GM21390 (cell line): ENCODE measurements around the gene POT1.

Source experiments
- ATAC-seq: cut with Tn5 transposase; IDR thresholded peaks from one replicate; pipeline ENCODE4 v1.9.1; 2021; ENCODE audit not compliant: unreplicated experiment

Gene POT1

DNA sequence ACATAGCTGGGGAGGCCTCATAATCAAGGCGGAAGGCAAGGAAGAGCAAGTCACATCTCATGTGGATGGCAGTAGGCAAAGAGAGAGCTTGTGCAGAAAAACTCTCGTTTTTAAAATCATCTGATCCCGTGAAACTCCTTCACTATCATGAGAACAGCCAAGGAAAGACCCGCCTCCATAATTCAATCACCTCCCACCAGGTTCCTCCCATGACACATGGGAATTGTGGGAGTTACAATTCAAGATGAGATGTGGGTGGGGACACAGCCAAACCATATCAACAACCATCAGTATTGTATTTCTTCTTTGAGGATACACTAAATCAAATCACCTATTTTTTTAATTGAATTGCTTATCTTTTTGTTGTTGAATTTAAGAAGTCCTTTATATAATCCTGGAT, 16.7 kb downstream of the POT1 start:
- ATAC-seq: no peak

DNA sequence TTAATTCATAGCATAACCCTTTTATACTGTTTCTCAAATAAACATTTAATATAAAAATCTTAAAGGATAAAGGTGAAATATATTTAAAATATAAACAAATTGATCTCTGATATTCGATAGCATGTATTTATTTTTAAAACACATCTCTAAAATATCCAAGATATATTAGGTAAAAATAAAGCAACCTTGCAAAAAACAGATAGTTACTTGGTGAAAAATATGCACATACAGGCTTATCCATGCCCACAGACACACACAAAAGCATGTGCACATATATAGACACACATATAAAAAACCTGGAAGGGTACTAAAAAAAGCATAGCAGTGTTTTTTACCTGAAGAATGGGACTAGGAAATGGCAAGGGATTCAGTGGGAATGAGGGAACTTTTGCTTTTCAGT, 19.8 kb downstream of the POT1 start:
- no peak for ATAC-seq

DNA sequence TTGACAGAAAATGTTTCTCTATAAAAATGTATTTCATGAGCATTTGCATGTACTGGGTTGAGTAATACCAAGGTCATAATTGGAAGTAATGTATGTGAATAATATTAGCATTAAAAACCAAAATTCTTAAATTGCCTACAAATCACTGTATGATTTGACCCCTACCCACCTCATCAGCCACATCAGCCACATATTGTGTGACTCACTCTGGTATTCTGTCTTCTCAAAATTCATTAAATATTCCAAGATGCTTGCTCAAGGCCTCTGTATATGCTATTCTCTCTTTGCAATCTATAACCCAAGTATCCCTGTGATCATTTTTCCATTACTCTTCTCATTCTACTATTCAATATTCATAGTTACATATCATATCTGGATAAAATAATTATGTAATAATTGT, 21.4 kb downstream of the POT1 start:
- no peak for ATAC-seq

DNA sequence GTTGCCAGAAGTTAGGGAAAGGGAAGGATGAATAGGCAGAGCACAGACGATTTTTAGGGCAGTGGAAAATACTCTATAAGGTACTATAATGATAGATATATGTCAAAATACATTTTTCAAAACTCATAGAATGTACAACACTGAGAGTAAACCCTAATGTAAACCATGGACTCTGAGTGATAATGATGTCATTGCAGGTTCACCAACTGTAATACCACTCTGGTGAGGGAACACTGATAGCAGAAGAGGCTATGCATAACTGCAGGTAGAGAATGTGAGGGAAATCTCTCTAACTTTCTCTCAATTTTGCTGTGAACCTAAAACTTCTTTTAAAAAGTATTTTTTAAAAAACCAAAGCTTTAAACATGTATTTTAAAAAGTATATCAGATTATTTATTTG, 22.1 kb downstream of the POT1 start:
- ATAC-seq: no peak

DNA sequence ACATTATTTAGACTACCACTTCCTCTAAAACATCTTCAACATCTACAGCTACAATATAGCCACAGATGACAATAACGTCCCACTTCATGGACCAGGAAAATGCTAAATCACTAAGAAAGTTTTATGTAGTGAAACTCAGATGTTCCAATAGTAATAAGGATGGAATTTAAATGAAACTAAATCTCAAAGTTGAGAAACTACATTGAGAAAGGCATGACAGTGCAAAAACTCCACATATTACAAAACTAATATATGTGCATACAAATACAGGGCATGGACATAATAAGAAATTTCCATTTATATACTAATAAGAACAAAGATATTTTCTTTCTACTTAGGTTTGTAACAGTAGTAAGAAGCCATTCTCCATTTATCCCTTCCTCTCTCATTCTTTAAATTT, 31.1 kb downstream of the POT1 start:
- ATAC-seq: no peak

DNA sequence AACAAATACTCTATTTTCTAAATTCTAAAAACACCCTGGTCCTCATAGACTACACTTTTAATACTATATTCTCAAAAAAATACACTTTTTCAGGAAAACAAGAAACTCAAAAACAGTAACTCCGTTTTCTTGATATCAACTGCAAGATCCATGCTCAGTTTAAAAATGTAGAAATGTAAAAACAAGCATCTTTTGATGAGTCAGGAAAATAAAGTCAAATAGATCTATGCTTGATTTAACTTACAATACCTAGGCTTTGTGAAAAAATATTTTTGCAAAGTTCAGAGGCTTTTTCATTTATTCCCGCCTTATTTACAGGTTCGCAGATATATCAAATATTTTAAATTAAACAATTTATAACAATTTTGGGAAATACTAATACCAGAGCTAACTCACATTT, 33.6 kb downstream of the POT1 start:
- ATAC-seq: no peak

DNA sequence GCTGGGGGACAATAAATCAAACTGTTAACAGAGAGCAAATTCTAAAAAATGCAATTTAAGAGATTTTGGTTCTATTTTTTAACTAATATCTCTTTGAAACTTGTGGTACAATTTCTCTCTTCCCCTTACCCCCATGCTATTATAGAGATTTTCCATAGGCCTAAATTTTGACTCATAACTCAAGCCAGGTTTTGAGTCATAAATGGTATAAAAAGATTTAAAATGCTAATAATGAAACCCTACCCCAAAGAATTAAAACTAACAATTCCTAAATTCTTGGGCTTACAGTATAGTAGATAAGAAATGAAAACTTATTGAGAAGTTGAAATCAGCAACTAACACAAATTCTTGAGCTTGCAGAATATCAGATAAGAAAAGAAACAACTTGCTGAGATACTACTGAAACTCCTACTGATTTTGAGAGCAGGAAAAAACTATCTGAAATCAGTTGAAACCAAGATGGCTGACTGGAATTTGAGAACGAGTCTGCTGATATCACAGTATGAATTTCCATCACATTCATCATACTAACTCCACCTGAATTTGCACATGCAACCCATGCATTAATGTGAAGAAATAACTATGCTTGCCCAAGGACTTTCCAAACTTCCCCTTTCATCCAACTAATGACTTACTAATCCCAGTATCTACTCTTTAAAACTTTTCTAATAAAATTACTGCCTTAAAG, 36.3 kb downstream of the POT1 start:
- peak; percentile 82 for ATAC-seq

DNA sequence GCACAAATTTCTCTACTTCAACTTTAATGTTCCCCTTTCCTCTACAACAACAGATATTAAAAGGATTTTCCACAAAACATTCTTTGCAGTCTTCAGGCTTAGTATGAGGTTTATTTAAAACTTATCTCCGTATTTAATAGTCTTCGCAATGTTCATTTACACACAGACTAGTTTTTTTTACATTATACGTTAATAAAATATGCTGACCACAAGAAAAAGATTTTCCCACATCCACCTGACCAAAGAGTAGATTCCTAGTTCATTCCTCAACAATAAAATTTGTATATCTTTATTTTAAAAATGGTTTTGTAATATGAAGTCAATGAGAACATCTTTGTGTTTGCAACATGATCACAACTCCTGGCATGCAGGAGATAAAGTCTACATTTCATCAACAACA, 42.4 kb downstream of the POT1 start:
- no peak for ATAC-seq

DNA sequence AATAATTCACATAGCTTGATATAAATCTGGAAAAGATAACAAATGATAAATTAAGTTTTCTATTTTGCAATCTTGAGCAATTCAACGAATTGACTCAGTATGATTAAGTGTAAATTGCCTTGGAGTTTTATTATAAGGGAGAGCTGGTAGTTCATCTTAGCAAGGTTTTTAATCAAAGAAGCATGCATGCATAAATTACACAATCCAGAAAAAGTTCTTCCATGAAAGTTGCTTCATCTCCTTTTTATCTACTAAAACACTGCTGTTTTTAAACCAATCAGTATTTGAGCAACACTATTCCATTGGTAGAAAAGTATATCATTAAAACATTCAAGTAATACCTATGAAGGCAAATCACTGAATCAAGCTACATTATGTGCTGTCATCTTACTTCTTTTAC, 47.6 kb downstream of the POT1 start:
- ATAC-seq: no peak

DNA sequence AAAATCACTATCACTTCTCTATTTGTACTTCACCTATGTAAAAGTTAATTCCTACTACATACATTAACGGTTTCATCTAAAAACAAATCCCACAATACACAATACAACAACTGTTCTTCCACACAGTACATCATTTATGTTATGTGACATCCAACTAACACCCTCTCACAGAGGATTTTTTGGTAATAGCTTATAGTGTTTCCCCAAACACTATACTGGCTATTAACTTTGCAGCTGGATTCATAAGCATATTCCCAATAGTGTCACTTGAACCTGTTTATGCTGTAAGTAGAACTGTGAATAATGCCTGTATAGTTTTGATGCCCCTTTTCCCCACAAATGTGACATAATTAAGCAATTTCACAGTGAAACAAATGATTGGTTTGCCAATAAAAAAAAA, 49.9 kb downstream of the POT1 start:
- ATAC-seq: no peak

DNA sequence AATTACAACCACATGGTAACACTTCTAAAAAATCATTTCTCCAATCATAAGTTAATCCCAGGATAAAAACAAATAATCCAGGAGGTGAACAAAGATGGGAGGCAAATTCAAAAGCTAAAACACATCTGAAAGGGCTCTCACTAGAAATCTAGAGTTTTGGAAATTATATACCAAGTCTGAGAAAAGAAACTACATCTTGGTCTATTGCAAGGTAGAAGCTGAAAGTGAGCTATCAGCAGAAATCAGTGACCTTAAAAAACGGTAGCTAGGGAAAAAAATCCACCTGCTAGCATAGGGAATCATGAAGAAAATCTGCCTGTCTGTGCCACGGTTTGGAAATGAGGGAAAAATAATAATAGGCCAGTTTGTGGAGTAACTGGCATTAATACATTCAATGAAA, 50.5 kb downstream of the POT1 start:
- ATAC-seq: no peak

DNA sequence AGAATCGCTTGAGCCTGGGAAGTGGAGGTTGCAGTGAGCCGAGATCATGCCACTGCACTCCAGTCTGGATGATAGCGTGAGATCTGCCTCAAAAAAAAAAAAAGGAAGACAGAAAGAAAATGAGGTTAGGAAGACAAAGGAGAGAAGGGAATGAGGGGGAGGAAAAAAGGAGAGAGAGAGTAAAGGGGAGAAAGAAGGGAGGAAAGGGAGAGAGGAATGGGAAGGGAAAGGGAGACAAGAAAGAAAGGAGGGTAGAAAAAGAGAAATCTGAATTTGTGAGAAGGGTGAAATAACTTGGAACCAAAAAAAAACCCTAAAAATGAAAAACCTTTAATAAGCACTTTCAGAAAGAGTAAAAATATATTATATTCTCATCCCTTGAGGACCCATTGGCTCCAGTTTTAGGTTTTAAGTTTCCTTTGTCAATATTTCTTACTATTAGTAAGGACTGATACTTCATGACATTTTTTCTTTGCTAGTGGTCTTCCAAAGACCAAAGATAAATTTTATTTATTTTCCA, 54.9 kb downstream of the POT1 start:
- no peak for ATAC-seq

DNA sequence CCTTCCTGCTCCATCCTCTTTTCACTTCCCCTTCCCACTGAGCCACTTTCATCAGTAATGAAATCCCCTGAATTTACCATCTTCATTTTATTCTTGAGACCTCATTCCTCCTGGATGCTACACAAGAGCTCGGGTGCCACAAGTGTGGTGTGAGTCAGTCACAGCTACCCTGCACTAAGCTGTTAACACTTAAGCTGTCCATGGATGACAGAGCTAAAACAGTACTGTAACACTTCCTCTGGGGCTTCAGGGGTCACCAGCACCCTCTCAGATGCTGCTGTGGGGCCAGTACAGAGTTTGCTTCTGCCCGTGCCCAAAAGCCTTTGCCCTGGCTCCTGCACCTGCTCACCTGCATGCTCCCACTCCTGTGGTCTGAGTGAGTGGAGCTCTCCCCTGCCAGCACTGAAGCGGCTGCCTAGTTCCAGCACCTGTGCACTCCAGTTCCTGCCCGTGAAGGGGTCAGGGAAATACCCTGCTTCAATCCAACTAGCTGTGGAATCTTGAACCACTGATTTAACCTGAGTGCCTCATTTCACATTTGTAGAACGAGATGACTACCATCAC, 71.9 kb downstream of the POT1 start:
- no peak for ATAC-seq

DNA sequence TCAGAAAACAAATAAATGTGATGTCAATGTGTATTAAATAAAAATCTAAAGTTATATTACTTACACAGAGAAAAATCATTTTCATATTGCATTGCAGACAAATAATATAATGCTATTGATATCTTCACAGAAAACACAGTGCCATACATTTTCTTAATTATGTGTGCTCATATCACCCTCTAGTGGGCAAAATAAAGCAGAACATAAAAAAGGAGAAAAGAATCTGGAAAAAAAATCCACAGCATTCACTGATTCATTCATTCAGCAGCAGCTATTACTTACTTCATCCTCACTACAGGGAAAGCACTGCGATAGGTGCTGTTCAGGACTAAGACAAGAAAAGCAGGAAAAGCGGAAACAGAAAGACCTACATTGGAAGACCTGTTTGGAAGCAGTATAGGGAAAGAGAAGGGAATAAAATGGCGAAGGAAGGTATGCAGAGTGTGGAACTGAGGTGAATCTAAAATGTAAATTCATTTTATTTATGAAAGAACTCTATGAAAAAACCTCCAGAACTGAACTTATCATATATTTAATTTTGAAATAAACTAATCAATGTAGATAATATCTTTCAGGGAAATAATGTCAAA, 73.2 kb downstream of the POT1 start:
- no peak for ATAC-seq

DNA sequence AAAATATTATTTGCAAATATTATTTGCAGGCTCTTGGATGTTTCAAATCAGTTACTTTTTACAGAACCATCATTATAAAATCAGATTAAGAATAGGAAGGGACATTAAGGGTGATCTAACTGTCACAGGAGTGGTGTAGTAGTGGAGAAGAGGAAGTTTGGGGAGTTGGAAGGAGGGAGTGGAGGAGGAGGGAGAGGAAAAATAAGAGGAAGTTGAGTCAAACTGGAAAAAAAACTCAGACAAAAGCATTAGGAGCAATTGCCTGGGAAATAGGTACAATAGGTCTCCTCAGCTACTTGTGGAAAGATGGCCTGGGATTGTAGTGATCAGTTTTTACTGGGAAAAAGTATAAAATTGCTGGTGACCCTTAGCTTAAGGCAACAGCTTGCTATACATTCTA, 86.3 kb downstream of the POT1 start:
- ATAC-seq: no peak

DNA sequence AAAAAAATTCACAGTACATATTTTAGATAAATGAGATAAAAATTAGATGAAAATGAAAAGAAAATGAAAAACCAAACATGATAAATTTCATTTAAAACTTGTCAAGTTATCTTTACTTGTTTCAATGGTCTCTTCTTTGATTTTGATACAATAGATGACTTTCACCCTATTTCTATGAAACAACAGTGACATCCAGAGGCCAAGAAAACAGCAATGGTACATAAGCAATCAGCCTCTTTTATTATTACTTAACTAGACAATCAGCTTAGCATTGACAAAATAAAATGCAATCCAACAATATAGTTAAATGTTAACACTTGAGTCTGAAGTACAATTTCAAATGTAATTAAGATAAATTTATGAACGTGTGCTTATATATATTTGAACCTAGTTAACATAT, 89.2 kb downstream of the POT1 start:
- ATAC-seq: no peak

DNA sequence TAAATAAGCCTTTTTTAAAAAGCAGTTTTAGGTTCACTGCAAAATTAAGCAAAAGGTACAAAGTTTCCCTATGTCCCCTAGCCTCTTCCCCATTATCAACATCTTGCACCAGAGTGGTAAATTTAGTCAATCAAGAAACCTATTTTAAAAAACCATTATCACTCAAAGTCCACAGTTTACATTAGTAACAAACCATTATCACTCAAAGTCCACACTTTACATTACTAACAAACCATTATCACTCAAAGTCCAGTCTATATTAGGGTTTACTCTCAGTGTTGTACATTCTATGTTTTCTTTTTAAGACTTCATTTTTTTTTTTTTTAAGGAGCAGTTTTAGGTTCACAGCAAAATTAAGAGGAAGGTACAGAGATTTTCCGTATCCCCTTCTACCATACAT, 89.9 kb downstream of the POT1 start:
- ATAC-seq: no peak

DNA sequence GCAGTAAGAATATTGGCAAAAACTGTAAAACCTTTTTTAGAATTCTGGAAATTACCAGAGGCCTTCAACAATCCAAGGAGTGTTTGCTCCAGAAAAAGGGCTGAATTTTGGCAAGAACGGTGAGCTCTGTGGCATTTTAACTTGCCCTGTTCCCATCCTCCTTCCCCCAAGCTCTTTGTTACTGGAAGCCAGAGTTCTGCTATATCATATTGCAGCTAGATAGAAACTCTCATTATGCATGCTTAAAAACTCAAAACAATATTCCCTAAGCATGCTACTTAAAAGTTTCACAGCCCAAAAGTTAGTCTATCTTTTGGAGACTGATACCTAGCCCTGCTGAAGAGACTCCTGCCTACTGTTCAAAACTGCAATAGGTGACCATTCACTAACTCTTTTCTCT, 93.5 kb downstream of the POT1 start:
- ATAC-seq: no peak

DNA sequence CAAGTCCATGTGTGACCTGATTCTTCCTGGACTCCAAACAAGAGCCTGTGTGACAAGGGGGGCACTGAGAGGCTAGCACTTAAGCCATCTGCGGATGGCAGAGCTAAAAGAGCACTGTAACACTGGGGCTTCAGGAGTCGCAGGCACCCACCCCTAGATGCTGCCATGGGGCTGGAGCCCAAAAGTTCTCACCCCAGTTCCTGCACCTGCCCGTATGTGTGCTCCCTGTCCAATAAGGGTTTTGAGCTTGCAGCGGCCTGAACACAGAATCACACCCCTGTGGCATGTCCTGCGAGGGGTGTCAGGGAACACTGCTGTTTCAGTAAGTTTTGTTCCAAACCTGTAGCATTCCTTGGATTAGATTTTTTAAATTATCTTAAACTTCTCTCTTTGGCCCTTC, 110.8 kb downstream of the POT1 start:
- no peak for ATAC-seq

DNA sequence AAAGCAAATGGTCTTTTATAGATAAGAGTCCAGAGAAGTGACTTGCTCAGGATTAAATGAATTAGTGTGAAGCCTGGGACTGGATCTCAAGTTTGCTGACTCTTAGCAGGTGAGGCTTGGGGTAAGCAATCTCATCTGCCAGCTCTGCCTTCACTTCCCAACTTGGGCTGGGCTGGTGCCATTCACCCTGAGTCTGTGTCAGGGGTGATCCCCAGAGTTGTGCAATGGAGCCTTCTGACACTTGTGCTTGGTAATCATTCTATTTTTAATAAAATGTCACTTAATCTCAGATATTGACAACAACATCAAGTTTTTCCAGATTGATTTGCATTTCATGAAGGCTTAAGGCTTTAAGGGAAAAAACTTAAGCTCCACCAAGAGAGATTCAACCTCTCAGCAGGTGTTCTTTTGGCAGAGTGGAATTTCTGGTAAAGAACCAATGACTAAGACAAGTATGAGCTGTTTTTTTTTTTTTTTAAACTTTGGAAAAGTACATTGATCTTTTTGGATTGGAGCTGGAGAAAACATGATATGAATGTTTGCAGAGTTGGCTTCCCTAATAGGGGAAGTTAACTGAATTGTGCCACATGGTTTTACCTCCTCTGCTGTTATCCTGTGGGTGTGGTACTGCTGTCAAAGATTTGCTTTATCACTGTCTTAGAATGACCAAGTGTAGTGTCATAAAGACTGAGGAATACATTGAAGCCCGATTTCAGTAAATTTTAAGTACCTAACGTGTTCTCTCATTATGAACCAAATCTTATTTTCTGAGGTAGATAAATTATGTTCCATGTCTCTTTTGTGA, 115.4 kb downstream of the POT1 start:
- no peak for ATAC-seq

DNA sequence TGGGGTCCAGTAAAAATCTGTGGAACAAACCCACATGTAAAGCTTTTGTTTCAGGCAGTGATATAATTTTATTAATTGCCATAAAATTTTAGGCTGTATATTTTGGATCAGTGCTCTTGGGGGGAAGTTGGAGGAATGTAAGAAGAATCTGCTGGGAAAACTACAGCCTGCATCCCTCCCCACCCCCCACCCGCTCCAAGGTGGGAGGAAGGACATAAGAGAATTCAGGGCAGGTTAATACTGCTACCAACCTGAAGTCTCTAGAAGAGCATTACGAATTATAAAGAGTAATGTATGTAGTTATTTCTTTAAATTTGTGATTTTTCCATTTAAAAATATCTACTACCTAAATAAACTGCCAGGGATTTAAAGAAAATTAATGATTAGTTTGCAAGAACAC, 116.9 kb downstream of the POT1 start:
- ATAC-seq: no peak

DNA sequence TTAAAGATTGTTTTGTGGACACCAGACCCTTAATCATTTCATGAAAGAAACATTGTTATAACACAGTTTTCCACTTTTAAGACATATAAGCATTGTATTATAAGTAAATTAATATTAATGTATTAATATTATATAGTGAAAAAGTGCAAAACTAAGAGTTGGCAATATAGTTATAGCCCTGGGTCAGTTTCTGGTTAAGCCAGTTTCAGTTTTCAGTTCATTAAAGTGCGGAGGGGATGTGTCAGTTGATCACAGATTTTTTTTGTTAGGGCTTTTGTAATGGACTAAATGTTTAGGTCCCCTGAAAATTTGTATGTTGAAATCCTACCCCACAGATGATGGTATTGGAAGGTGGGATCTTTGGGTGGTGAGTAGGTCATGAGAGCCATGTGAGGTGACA, 118.3 kb downstream of the POT1 start:
- no peak for ATAC-seq
